Measurements from ENCODE around the gene MSMB.

Gene MSMB

GRCh38 chr10:46048152-46048551 is 2.1 kb upstream of the MSMB start:
- DNase-seq (ENCODE audit: low read depth): no peak
- TF ChIP-seq POLR2A (IDR thresholded peaks at IDR 0.05; ENCODE audit: extremely low read depth, insufficient read length): no peak

GRCh38 chr10:46042527-46042926 is 3.5 kb downstream of the MSMB start:
- no peak for DNase-seq (ENCODE audit: low read depth)
- TF ChIP-seq MAX (IDR thresholded peaks at IDR 0.05; ENCODE audit: low read depth, low read length) (no peak), MYC (IDR thresholded peaks at IDR 0.05; ENCODE audit: low read depth, low read length) (no peak), POLR2A (IDR thresholded peaks at IDR 0.05; ENCODE audit: extremely low read depth, insufficient read length) (no peak), CTCF (IDR thresholded peaks at IDR 0.05; ENCODE audit: low read depth, low read length) (no peak)
- no peak overlapping the region for H3K4me3 ChIP-seq (ENCODE audit: low read depth, low read length)

More at GRCh38 chr10:46048152-46048551, 2.1 kb upstream of the MSMB start:
- H3K4me3 ChIP-seq (ENCODE audit: low read depth, low read length): no peak overlapping the region

- no peak overlapping the region for H3K4me3 ChIP-seq (ENCODE audit: low read depth, low read length)
- DNase-seq (ENCODE audit: low read depth): no peak
- TF ChIP-seq CTCF (IDR thresholded peaks at IDR 0.05; ENCODE audit: low read depth, low read length) (no peak), MYC (IDR thresholded peaks at IDR 0.05; ENCODE audit: low read depth, low read length) (no peak), POLR2A (IDR thresholded peaks at IDR 0.05; ENCODE audit: extremely low read depth, insufficient read length) (no peak), MAX (IDR thresholded peaks at IDR 0.05; ENCODE audit: low read depth, low read length) (no peak)
Measured at GRCh38 chr10:46040004-46040403, 6.1 kb downstream of the MSMB start.

- H3K4me3 ChIP-seq (ENCODE audit: low read depth, low read length): no peak overlapping the region
- TF ChIP-seq MAX (IDR thresholded peaks at IDR 0.05; ENCODE audit: low read depth, low read length) (no peak), MYC (IDR thresholded peaks at IDR 0.05; ENCODE audit: low read depth, low read length) (no peak), CTCF (IDR thresholded peaks at IDR 0.05; ENCODE audit: low read depth, low read length) (no peak), POLR2A (IDR thresholded peaks at IDR 0.05; ENCODE audit: extremely low read depth, insufficient read length) (no peak)
- no peak for DNase-seq (ENCODE audit: low read depth)
Measured at GRCh38 chr10:46037107-46037825, 8.8 kb downstream of the MSMB start.

GRCh38 chr10:46035923-46036849 is 9.9 kb downstream of the MSMB start:
- no peak for DNase-seq (ENCODE audit: low read depth)
- peak; percentile 9 for TF ChIP-seq CTCF (IDR thresholded peaks at IDR 0.05; ENCODE audit: low read depth, low read length)
- no peak for TF ChIP-seq MAX (IDR thresholded peaks at IDR 0.05; ENCODE audit: low read depth, low read length)
- no peak for TF ChIP-seq MYC (IDR thresholded peaks at IDR 0.05; ENCODE audit: low read depth, low read length)
- no peak for TF ChIP-seq POLR2A (IDR thresholded peaks at IDR 0.05; ENCODE audit: extremely low read depth, insufficient read length)

GRCh38 chr10:46033602-46034011 is 12.5 kb downstream of the MSMB start:
- H3K4me3 ChIP-seq (ENCODE audit: low read depth, low read length): no peak overlapping the region
- DNase-seq (ENCODE audit: low read depth): peak; percentile 79
- TF ChIP-seq POLR2A (IDR thresholded peaks at IDR 0.05; ENCODE audit: extremely low read depth, insufficient read length) (no peak), CTCF (IDR thresholded peaks at IDR 0.05; ENCODE audit: low read depth, low read length) (no peak), MYC (IDR thresholded peaks at IDR 0.05; ENCODE audit: low read depth, low read length) (no peak), MAX (IDR thresholded peaks at IDR 0.05; ENCODE audit: low read depth, low read length) (no peak)

More at GRCh38 chr10:46035923-46036849, 9.9 kb downstream of the MSMB start:
- no peak overlapping the region for H3K4me3 ChIP-seq (ENCODE audit: low read depth, low read length)

All from NB4 (cell line).